GM18867 (cell line): Measurements from ENCODE around the gene TAF1D.
A peak's percentile ranks its signal among the peaks of the same experiment; 100 is the strongest.

Source experiments
- ATAC-seq: cut with Tn5 transposase; IDR thresholded peaks from one replicate; pipeline ENCODE4 v1.9.1; 2021; ENCODE audit warnings: mild to moderate bottlenecking, moderate library complexity; ENCODE audit not compliant: unreplicated experiment

TAF1D gene

GRCh38 chr11:93727985-93728791, 13.1 kb downstream of the TAF1D start:
- no peak for ATAC-seq

DNA sequence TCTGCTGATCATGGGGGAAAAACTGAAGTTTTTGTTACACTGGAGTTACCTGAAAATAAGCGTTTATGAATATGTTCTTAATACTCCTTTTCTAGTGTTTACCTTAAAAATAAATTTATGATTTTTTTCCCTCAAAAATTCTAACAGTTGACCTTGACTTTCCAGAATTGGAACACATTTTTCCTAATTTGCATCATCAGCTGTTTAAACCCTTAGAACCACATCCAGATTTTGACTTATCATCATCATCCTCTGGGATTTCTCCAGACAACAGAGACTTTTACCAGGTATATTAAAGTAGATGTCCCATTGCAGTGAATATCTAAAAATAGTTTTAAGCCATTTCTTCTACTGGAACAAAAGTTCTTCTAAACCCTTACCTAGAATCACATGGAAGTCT, 17.2 kb downstream of the TAF1D start:
- ATAC-seq: no peak

- no peak for ATAC-seq
Observed at GRCh38 chr11:93720522-93720921, 20.8 kb downstream of the TAF1D start.

DNA sequence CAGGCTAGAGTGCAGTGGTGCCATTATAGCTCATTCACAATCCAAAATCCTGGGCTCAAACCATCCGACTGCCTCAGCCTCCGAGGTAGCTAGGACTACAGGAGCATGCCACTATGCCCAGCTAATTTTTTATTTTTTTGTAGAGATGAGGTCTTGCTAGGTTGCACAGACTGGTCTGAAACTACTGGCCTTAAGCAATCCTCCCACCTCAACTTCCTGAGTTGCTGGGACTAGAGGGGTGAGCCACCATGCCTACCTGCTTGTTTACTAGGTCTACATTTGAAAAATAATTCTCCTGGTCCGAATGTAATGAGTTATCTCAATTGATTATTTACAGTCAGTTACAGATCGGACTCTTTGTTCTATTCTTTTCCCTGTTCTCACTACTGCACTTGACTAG, 22.0 kb downstream of the TAF1D start:
- ATAC-seq: no peak

- ATAC-seq: peak; percentile 91
Observed at GRCh38 chr11:93718057-93718563, 23.2 kb downstream of the TAF1D start.

- no peak for ATAC-seq
Observed at GRCh38 chr11:93717501-93717900, 23.8 kb downstream of the TAF1D start.

DNA sequence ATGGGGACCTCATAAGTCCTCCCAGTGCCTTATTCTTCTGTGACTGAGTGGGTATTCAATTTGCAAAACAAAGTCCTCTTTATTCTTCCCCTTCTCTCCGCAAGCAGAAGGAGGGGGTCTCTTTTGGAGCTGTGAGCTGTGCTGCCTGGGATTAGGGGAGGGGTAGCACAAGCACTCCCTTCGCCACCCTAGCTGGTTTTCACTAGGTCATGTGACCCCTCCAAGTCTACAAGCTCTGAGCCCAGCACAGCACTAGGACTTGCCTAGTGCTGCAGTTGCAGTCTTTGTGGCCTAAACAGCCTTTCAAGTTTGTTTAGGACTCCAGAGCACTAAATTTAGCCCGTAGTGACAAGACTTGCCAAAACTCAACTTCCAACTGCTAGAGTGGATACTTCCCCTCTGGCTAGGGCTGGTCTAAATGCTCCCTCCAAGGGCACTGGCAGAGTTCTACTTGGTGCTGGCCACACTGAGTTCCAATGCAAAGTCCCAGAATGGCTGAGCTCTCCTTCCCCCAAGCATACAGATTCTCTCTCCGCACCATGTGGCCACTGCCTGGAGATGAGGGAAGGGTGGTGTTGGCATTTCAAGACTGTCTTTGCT, 25.4 kb downstream of the TAF1D start:
- no peak for ATAC-seq

GRCh38 chr11:93712678-93713077, 28.6 kb downstream of the TAF1D start:
- no peak for ATAC-seq

GRCh38 chr11:93710239-93710638, 31.1 kb downstream of the TAF1D start:
- no peak for ATAC-seq

- no peak for ATAC-seq
Observed at GRCh38 chr11:93704237-93704636, 37.1 kb downstream of the TAF1D start.

- ATAC-seq: no peak
Observed at GRCh38 chr11:93700830-93701229, 40.5 kb downstream of the TAF1D start.

GRCh38 chr11:93697611-93698010, 43.7 kb downstream of the TAF1D start:
- ATAC-seq: no peak

DNA sequence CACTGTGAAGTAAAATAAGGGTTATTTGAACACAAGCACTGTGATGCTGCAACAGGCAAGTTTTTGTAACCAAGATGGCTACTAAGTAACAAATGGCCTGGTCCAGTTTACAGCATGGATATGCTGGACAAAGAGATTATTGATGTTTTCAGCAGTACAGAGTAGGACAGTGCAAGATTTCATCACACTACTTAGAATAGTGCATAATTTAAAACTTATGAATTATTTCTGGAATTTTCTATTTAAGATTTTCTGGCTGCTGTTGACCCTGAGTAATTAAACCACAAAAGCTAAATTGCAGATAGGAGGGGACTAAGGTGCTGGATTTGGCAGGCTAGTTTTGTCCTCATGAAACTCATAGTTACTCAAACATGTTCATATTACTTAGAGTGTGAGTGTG, 46.7 kb downstream of the TAF1D start:
- ATAC-seq: no peak

DNA sequence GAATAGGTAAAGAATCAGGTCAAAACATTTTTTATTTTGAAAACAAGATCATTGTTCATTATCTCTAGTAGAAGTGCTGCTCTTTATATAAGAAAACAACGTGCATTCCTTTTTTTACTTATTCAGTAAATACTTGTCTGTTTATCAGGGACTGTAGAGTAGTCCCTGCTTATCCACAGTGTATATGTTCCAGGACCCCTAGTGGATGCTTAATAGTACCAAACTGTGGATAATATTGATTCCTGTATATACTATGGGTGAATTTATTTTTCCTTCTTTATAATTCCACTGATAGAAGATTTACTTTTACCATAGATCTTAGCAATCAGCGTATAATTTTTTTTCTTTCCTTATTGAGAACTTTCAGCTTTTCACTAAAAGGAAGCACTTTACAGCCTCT, 47.2 kb downstream of the TAF1D start:
- no peak for ATAC-seq

GRCh38 chr11:93689240-93689639, 52.1 kb downstream of the TAF1D start:
- ATAC-seq: peak; percentile 90

GRCh38 chr11:93686812-93687211, 54.5 kb downstream of the TAF1D start:
- ATAC-seq: no peak

DNA sequence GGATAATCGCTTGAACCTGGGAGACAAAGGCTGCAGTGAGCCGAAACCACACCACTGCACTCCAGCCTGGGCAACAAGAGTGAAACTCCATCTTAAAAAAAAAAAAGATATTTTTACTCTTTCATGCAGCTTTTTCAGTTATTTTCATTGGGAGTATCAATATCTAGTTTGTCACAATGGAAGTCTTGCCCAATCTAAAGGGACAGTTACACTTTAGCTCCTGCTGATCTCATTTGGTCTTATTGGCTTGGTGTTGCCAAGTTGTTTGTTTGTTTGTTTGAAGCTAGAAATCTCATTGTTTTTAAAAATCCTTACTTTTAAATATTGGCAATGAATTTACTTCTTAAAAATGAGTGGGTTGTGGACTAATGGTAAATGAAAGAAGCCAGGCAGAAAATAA, 55.1 kb downstream of the TAF1D start:
- no peak for ATAC-seq
